Thyroid gland (tissue), 4 donors: Measurements from ENCODE around the gene MAST3.

ENCODE experiments used
- POLR2A ChIP-seq, 2 donors: fragments of 450-650 bp; IDR thresholded peaks; one replicate each; pipeline ENCODE4 v1.6.1; 2017; ENCODE audit warnings: antibody characterized with exemption in 2 of 2, mild to moderate bottlenecking in 2 of 2, moderate library complexity in 1 of 2
- TF ChIP-seq, protein P1 (sequence below), 6 experiments: fragments of 200-600 bp in 3 of 6; fragments of 450-650 bp in 3 of 6; sonication (generic) in 3 of 6; IDR thresholded peaks; one replicate each; pipeline ENCODE4 v1.5.1; 2016 to 2019; ENCODE audit warnings: antibody characterized with exemption in 6 of 6, mild to moderate bottlenecking in 2 of 6, inconsistent platforms in 1 of 6, moderate library complexity in 1 of 6

DNA sequence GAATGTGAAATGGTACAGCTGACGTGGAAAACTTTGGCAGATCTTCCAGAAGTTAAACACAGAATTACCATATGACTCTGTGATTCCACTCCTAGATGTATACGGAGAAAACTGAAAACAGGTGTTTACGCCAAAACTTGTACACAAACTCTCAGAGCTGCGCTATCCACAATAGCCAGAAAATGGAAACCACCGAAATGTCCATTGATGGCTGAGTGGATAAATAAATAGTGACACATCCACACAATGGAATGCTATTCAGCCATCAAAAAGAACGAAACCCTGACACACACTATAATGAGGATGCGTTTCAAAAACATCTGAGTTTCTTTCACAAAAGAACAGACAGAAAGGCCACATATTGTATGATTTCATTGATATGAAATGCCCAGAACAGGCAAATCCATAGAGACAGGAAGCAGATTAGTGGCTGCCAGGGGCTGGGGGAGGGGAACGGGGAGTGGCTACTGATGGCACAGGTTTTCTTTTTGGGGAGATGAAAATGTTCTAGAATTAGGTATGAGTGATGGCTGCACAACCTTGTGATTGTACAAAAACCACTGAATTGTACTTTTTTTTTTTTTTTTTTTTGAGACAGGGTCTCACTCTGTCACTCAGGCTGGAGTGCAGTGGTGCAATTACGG lies 43.9 kb upstream of the MAST3 start:
- TF ChIP-seq, protein P1, sequence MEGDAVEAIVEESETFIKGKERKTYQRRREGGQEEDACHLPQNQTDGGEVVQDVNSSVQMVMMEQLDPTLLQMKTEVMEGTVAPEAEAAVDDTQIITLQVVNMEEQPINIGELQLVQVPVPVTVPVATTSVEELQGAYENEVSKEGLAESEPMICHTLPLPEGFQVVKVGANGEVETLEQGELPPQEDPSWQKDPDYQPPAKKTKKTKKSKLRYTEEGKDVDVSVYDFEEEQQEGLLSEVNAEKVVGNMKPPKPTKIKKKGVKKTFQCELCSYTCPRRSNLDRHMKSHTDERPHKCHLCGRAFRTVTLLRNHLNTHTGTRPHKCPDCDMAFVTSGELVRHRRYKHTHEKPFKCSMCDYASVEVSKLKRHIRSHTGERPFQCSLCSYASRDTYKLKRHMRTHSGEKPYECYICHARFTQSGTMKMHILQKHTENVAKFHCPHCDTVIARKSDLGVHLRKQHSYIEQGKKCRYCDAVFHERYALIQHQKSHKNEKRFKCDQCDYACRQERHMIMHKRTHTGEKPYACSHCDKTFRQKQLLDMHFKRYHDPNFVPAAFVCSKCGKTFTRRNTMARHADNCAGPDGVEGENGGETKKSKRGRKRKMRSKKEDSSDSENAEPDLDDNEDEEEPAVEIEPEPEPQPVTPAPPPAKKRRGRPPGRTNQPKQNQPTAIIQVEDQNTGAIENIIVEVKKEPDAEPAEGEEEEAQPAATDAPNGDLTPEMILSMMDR (IDR thresholded peaks at IDR 0.05): no peak
- TF ChIP-seq POLR2A (IDR thresholded peaks at IDR 0.05): no peak
